ENCODE data around the gene ORAI1. TPM values are rescaled to one million over a fixed set of nuclear protein-coding genes. Genes with fewer than 3 reads are reported as not detected.
"Not testable (repeated sequence)": the region's sequence is repeated elsewhere in the genome, so short reads cannot be mapped to it uniquely, and the experiment has no call there.

The ORAI1 gene
- total RNA-seq, 3 donors from 2014 or later: 8.2 to 17.6 (median 13.6) TPM

GRCh38 chr12:121652767-121653497 lies 26.6 kb downstream of the ORAI1 start:
- no peak overlapping the region for H3K4me3 ChIP-seq
- H3K36me3 ChIP-seq (ENCODE audit: low read depth): no peaks in the 10 kb centered on the region
- no peak for ATAC-seq
- no peaks in the 10 kb centered on the region for H3K4me1 ChIP-seq (ENCODE audit: low read depth)
- intact Hi-C loops (cut with DNase I, micrococcal nuclease): no loop called here
- no peak for DNase-seq
- no peak for TF ChIP-seq CTCF (IDR thresholded peaks at IDR 0.05)
- no peaks in the 10 kb centered on the region for H3K9me3 ChIP-seq

- intact Hi-C loops (cut with DNase I, micrococcal nuclease): no loop called here
- no peaks in the 10 kb centered on the region for H3K36me3 ChIP-seq (ENCODE audit: low read depth)
- no peaks in the 10 kb centered on the region for H3K9me3 ChIP-seq
- no peak for DNase-seq
- no peak for TF ChIP-seq CTCF (IDR thresholded peaks at IDR 0.05)
- H3K4me3 ChIP-seq: no peak overlapping the region
- no peaks in the 10 kb centered on the region for H3K4me1 ChIP-seq (ENCODE audit: low read depth)
- ATAC-seq: no peak
These were observed 27.7 kb downstream of the ORAI1 start for GRCh38 chr12:121653999-121654398.

GRCh38 chr12:121656122-121656521 lies 29.8 kb downstream of the ORAI1 start:
- ATAC-seq (no peak), DNase-seq (no peak)
- Histone ChIP-seq H3K9me3 (no peaks in the 10 kb centered on the region), H3K4me1 (ENCODE audit: low read depth) (no peaks in the 10 kb centered on the region), H3K4me3 (no peak overlapping the region), H3K36me3 (ENCODE audit: low read depth) (no peaks in the 10 kb centered on the region)
- TF ChIP-seq CTCF (IDR thresholded peaks at IDR 0.05): no peak
- intact Hi-C loops (cut with DNase I, micrococcal nuclease): no loop called here

GRCh38 chr12:121657305-121658008 lies 31.1 kb downstream of the ORAI1 start:
- no peak overlapping the region for H3K4me3 ChIP-seq

GRCh38 chr12:121661353-121662105 lies 35.2 kb downstream of the ORAI1 start:
- H3K4me1 ChIP-seq (ENCODE audit: low read depth); intact Hi-C loops (cut with DNase I, micrococcal nuclease); H3K4me3 ChIP-seq; H3K36me3 ChIP-seq (ENCODE audit: low read depth); DNase-seq; H3K9me3 ChIP-seq; ATAC-seq: not testable (repeated sequence)

More at GRCh38 chr12:121657305-121658008, 31.1 kb downstream of the ORAI1 start:
- no peak for ATAC-seq
- intact Hi-C loops (cut with DNase I, micrococcal nuclease): no loop called here
- Histone ChIP-seq H3K4me1 (ENCODE audit: low read depth) (no peaks in the 10 kb centered on the region), H3K36me3 (ENCODE audit: low read depth) (no peaks in the 10 kb centered on the region), H3K9me3 (no peaks in the 10 kb centered on the region)
- DNase-seq: no peak
- no peak for TF ChIP-seq CTCF (IDR thresholded peaks at IDR 0.05)

GRCh38 chr12:121663610-121663929 lies 37.2 kb downstream of the ORAI1 start:
- intact Hi-C loops (cut with DNase I, micrococcal nuclease): no loop called here
- no peak for ATAC-seq
- no peak for DNase-seq
- TF ChIP-seq CTCF (IDR thresholded peaks at IDR 0.05): no peak
- H3K9me3 ChIP-seq: no peaks in the 10 kb centered on the region
- no peaks in the 10 kb centered on the region for H3K4me1 ChIP-seq (ENCODE audit: low read depth)
- H3K36me3 ChIP-seq (ENCODE audit: low read depth): no peaks in the 10 kb centered on the region
- H3K4me3 ChIP-seq: no peak overlapping the region

GRCh38 chr12:121666829-121667228 lies 40.5 kb downstream of the ORAI1 start:
- ATAC-seq; DNase-seq; H3K4me3 ChIP-seq; intact Hi-C loops (cut with DNase I, micrococcal nuclease); H3K9me3 ChIP-seq; H3K36me3 ChIP-seq (ENCODE audit: low read depth); H3K4me1 ChIP-seq (ENCODE audit: low read depth): not testable (repeated sequence)
